Hepatic stellate cell (primary cell): ENCODE measurements around the gene GJD2.
A peak's percentile ranks its signal among the peaks of the same experiment; 100 is the strongest.

ENCODE experiments used
- DNase-seq: peaks from one replicate; pipeline ENCODE4 v3.0.0; 2011; ENCODE audit warnings: low spot score

Gene GJD2

DNA sequence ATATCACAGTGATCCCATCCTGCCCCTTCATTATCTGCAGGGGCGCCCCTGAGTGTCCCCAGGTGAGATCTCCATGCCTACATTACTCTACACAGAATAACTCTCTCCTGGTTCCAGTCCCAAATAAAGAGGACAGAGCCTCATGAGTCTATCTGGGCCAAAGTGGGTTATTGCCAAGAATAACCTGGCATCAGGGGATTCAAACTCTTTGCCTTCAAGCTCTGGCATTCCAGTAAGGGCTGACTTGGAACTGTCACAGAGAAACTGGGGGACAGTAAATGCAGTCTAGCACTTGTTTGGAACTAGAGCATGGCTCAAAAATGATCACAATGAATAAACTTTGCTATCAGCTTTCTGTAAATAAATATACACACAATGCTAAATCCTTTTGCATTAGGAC lies 30.3 kb downstream of the GJD2 start:
- DNase-seq = no peak

GRCh38 chr15:34722439-34722836 lies 32.4 kb downstream of the GJD2 start:
- DNase-seq = peak; percentile 54

DNA sequence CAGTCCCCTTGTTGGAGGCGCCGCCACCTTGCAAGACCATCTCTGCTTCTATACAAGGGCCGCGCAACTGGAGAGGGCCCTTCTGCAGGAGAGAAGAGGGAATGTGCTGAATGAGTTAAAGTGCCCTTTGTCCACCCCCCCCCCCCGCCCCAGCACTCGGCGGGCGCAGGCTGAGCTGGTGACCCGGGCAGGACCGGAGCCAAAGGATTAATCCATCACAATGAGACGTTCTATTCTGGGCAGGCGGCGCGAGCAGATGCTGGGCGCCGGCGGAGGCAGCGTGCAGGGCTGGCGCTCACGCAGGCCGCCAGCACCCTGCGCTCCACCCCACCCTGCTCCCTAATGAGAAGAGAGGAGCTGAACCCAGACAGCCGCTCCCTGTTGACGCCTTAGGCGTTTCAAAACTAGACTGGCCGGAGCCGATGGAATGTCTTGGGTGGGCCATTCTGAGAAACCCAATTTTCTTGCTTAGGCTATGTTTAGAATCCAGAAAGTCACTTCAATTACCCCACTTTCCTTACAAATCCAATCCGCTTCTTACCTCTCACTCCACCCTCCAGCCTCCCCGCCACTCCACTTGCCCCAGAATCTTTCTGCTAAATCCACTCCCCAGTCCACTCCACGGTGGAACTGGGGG lies 32.9 kb downstream of the GJD2 start:
- DNase-seq = peak; percentile 49

DNA sequence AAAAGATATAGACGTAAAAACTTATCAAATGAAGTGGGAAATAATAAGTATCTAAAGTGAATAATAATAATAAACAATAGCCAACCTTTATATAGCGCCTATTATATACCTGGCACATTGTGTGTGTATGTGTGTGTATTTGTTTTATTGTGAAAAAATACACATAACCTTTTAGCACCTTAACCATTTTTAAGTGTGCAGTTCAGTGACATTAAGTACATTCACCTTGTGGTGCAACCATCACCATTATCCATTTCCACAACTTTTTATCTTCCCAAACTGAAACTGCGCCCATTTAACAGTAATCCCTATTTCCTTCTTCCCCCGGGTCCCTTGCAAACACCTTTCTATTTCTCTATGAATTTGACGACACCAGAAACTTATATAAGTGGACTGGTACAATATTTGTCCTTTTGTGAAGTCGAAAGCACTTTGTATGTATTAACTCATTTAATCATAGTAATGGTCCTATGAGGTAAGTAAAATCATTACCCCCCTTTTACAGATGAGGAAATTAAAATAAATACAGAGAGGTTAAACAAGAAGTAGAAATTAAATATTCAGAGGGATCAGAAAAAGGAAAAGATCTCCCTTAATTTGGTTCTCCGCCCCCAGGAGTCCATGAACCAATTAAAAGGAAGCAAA lies 33.5 kb downstream of the GJD2 start:
- no peak for DNase-seq

GRCh38 chr15:34719695-34720094 lies 35.1 kb downstream of the GJD2 start:
- no peak for DNase-seq

DNA sequence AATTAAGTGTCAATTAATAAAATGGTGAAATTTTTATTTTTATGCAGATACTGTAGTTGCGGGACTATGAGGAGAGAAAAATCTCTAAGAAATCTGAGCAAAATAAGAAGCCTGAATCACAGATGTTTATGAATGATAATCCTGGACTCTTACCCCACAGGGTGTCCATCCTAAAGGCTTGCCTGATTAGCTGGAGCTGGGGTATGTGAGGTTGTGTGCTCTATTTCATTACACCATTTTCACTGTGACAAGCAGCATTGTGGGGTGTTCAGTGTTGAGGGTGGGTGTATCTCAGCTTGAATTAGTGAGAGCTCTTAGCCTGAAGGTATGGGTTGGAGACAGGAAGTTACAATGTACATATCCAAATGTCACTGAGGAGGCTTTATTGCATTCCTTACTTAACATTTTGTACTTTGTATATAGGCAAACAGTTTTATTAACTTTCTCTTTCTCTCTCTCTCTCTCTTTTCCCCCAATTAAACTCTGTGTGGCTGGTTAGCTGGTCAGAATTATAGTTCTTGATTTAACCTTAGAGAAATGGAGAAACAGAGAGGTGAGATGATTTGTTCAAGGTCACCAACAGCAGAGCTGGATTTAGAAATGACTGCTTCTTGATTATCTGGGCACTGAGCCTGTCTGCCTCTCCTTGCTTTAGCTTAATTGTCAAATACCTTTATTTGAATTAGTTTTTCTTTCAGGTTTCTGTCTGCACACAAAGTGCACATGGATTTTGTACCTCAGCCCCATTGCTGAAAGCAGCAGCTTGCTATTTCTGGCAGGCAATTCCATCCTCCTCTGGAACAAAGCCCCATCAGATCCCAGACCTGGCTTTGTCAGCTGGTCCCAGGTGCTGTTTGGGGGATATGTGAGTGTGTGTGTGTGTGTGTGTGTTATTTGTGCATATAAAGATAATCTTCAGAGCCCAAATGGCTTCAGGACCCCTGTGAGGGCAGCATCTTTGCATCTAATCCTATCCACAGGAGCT lies 35.8 kb downstream of the GJD2 start:
- DNase-seq = no peak

DNA sequence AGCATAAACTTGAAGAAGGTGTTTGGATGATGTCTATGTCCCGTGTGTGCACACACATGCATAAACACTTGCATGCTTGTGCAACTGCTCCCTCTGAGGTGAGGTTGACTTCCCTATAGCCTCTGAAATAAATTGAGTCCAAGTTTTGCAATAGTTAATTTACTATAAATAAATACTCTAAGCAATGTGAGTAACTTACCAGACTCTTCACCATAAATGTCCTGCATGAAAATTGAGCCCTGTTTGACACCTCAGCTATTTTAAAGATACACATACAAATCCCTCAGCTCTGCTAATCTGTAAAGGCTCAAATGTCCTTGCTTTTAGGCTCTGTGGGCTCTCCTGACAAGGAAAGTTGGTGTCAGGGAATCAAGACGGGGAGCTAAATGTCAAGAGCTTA lies 37.1 kb downstream of the GJD2 start:
- no peak for DNase-seq

DNA sequence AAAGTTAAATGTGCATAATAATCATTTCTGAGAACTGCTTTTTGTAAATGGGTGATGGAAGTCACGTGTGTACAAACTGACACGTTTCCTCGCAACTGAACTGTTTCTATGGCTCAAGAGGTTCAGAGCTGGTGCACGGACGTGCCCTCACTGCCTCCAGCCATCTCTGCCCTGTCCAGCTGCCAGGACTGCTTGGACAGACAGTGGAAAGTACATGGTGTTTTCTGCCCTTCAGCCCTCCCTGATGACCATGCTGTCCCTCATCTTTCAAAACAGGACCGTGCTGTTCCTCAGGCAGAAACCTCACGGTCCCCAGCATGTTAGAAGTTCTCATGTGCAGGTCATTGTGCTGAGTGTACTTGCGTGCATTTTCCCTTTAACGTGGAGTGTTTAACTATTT lies 38.7 kb downstream of the GJD2 start:
- no peak for DNase-seq

- DNase-seq = no peak
These were observed 40.2 kb downstream of the GJD2 start for GRCh38 chr15:34714476-34715121.

- DNase-seq = no peak
These were observed 41.2 kb downstream of the GJD2 start for GRCh38 chr15:34713635-34714034.

GRCh38 chr15:34709866-34710265 lies 44.9 kb downstream of the GJD2 start:
- DNase-seq = peak; percentile 14

GRCh38 chr15:34708422-34708821 lies 46.4 kb downstream of the GJD2 start:
- peak; percentile 27 for DNase-seq

DNA sequence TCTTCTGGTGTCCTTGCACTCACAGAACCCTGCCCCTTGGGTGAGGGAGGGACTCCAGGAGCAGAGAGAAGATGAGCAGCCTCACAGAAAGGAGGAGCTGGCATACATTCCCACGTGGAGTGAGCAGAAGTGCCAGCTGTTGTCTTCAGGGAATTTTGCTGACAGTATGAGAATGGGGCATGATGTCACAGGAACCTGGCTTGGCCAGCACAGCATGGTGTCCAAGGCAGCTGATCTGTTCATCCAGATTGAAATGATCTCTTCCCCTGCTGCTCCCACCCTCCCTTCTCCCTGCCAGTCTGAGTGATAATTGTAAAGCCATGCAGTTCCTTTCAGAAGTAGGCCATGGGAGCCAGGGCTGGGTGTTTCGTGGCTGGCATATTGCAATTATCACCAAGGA lies 53.3 kb downstream of the GJD2 start:
- DNase-seq = no peak
